SK-N-SH treated with all-trans-retinoic acid at 6 μM for 48 hours (cell line): Measurements from ENCODE around the gene RAE1.

Experiments
- ATAC-seq: fragments of 200-7000 bp; cut with Tn5 transposase; 3 replicates; pipeline ENCODE4 v1.9.1; 2020; ENCODE audit warnings: mild to moderate bottlenecking, moderate library complexity
- ARNTL ChIP-seq: fragments of 450-650 bp; formaldehyde crosslinking; IDR thresholded peaks from 2 replicates; pipeline ENCODE4 v1.5.0; 2020; ENCODE audit warnings: low read depth, mild to moderate bottlenecking, moderate library complexity, borderline replicate concordance
- BACH2 ChIP-seq: fragments of 250-450 bp; sonication (Bioruptor Pico); IDR thresholded peaks from 2 replicates; pipeline ENCODE4 v1.9.0; 2021; ENCODE audit warnings: mild to moderate bottlenecking, borderline replicate concordance
- CSDC2 ChIP-seq: fragments of 250-450 bp; sonication (Bioruptor Pico); IDR thresholded peaks from 2 replicates; pipeline ENCODE4 v1.5.0; 2020; ENCODE audit warnings: mild to moderate bottlenecking, moderate library complexity
- CSRNP3 ChIP-seq: fragments of 250-450 bp; sonication (Bioruptor Pico); IDR thresholded peaks from 2 replicates; pipeline ENCODE4 v1.5.1; 2021; ENCODE audit warnings: mild to moderate bottlenecking, moderate library complexity
- ISL1 ChIP-seq: fragments of 250-450 bp; sonication (Bioruptor Pico); IDR thresholded peaks from 2 replicates; pipeline ENCODE4 v2.1.2; 2022; ENCODE audit warnings: mild to moderate bottlenecking, moderate library complexity
- OSR1 ChIP-seq: fragments of 250-450 bp; sonication (Bioruptor Pico); IDR thresholded peaks from 2 replicates; pipeline ENCODE4 v1.8.0; 2022; ENCODE audit warnings: moderate library complexity, mild to moderate bottlenecking, inconsistent platforms
- PATZ1 ChIP-seq: fragments of 250-450 bp; sonication (Bioruptor Pico); IDR thresholded peaks from 2 replicates; pipeline ENCODE4 v1.8.0; 2020; ENCODE audit warnings: mild to moderate bottlenecking, moderate library complexity, borderline replicate concordance
- PPARA ChIP-seq: fragments of 250-450 bp; sonication (Bioruptor Pico); IDR thresholded peaks from 2 replicates; pipeline ENCODE4 v1.5.0; 2020; ENCODE audit warnings: mild to moderate bottlenecking, borderline replicate concordance
- SNAI2 ChIP-seq: fragments of 250-450 bp; sonication (Bioruptor Pico); IDR thresholded peaks from 2 replicates; pipeline ENCODE4 v1.5.0; 2020; ENCODE audit warnings: mild to moderate bottlenecking, moderate library complexity
- TOX ChIP-seq: fragments of 250-450 bp; sonication (Bioruptor Pico); IDR thresholded peaks from 2 replicates; pipeline ENCODE4 v1.8.0; 2021; ENCODE audit warnings: mild to moderate bottlenecking, moderate library complexity, borderline replicate concordance
- ZFP30 ChIP-seq: fragments of 450-650 bp; formaldehyde crosslinking; IDR thresholded peaks from 2 replicates; pipeline ENCODE4 v1.5.0; 2022; ENCODE audit warnings: mild to moderate bottlenecking, moderate library complexity
- ZNF565 ChIP-seq: fragments of 450-650 bp; formaldehyde crosslinking; conservative IDR thresholded peaks from 2 replicates; pipeline ENCODE4 v1.5.0; 2020; ENCODE audit warnings: low read depth, mild to moderate bottlenecking, moderate library complexity
- ZNF70 ChIP-seq: fragments of 450-650 bp; formaldehyde crosslinking; IDR thresholded peaks from 2 replicates; pipeline ENCODE4 v1.5.0; 2020; ENCODE audit warnings: mild to moderate bottlenecking, moderate library complexity
- ZNF8 ChIP-seq: fragments of 450-650 bp; formaldehyde crosslinking; IDR thresholded peaks from 2 replicates; pipeline ENCODE4 v1.5.0; 2020; ENCODE audit warnings: mild to moderate bottlenecking, moderate library complexity
- TF ChIP-seq, protein P1 (sequence below): fragments of 250-450 bp; sonication (Bioruptor Pico); IDR thresholded peaks from 2 replicates; pipeline ENCODE4 v1.5.0; 2020; ENCODE audit warnings: mild to moderate bottlenecking, moderate library complexity
- TF ChIP-seq, protein P2 (sequence below): fragments of 250-450 bp; sonication (Bioruptor Pico); IDR thresholded peaks from 2 replicates; pipeline ENCODE4 v1.8.0; 2021; ENCODE audit warnings: low read depth, mild to moderate bottlenecking, moderate library complexity, borderline replicate concordance

The RAE1 gene

GRCh38 chr20:57316795-57317201 is 34.3 kb upstream of the RAE1 start:
- no peak for TF ChIP-seq ZNF8 (CRISPR knock-in tag)
- TF ChIP-seq ARNTL = no peak
- TF ChIP-seq PATZ1 = no peak
- TF ChIP-seq, protein P1, sequence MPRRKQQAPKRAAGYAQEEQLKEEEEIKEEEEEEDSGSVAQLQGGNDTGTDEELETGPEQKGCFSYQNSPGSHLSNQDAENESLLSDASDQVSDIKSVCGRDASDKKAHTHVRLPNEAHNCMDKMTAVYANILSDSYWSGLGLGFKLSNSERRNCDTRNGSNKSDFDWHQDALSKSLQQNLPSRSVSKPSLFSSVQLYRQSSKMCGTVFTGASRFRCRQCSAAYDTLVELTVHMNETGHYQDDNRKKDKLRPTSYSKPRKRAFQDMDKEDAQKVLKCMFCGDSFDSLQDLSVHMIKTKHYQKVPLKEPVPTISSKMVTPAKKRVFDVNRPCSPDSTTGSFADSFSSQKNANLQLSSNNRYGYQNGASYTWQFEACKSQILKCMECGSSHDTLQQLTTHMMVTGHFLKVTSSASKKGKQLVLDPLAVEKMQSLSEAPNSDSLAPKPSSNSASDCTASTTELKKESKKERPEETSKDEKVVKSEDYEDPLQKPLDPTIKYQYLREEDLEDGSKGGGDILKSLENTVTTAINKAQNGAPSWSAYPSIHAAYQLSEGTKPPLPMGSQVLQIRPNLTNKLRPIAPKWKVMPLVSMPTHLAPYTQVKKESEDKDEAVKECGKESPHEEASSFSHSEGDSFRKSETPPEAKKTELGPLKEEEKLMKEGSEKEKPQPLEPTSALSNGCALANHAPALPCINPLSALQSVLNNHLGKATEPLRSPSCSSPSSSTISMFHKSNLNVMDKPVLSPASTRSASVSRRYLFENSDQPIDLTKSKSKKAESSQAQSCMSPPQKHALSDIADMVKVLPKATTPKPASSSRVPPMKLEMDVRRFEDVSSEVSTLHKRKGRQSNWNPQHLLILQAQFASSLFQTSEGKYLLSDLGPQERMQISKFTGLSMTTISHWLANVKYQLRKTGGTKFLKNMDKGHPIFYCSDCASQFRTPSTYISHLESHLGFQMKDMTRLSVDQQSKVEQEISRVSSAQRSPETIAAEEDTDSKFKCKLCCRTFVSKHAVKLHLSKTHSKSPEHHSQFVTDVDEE (CRISPR knock-in tag) = no peak
- no peak for TF ChIP-seq ZNF565
- TF ChIP-seq CSRNP3 (CRISPR knock-in tag) = no peak
- no peak for TF ChIP-seq TOX
- no peak for TF ChIP-seq PPARA (CRISPR knock-in tag)
- TF ChIP-seq OSR1 (CRISPR knock-in tag) = no peak
- no peak for TF ChIP-seq ZNF70 (CRISPR knock-in tag)
- no peak for TF ChIP-seq ISL1 (CRISPR knock-in tag)
- TF ChIP-seq, protein P2, sequence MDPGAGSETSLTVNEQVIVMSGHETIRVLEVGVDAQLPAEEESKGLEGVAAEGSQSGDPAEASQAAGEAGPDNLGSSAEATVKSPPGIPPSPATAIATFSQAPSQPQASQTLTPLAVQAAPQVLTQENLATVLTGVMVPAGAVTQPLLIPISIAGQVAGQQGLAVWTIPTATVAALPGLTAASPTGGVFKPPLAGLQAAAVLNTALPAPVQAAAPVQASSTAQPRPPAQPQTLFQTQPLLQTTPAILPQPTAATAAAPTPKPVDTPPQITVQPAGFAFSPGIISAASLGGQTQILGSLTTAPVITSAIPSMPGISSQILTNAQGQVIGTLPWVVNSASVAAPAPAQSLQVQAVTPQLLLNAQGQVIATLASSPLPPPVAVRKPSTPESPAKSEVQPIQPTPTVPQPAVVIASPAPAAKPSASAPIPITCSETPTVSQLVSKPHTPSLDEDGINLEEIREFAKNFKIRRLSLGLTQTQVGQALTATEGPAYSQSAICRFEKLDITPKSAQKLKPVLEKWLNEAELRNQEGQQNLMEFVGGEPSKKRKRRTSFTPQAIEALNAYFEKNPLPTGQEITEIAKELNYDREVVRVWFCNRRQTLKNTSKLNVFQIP (CRISPR knock-in tag) = no peak
- no peak for TF ChIP-seq SNAI2 (CRISPR knock-in tag)
- no peak for ATAC-seq

DNA sequence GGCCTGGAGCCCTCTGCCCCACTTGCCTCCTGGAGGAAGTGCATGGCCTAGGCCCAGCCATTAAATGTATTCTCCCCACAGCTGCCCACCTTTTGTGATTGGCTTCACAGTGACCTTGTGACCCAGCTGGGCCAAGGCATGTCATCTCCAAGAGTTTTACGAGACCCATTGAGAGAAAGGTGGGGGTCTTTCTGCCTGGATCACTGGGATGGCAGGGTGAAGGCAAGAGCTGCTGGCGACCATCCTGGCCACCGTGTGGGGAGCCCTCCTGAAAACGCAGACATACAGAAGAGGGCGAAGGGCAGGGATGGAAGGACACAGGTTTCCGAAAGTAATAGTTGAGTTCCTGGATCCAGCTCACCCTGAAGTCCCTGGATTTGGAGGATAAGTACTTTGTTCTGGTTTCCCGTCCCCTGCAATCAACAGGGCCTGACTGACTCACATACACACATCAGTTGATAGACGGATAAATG is 33.7 kb upstream of the RAE1 start:
- TF ChIP-seq ZNF565 (no peak), CSDC2 (CRISPR knock-in tag) (no peak)
- TF ChIP-seq, all 23 proteins: peak for 0
- ATAC-seq = no peak

DNA sequence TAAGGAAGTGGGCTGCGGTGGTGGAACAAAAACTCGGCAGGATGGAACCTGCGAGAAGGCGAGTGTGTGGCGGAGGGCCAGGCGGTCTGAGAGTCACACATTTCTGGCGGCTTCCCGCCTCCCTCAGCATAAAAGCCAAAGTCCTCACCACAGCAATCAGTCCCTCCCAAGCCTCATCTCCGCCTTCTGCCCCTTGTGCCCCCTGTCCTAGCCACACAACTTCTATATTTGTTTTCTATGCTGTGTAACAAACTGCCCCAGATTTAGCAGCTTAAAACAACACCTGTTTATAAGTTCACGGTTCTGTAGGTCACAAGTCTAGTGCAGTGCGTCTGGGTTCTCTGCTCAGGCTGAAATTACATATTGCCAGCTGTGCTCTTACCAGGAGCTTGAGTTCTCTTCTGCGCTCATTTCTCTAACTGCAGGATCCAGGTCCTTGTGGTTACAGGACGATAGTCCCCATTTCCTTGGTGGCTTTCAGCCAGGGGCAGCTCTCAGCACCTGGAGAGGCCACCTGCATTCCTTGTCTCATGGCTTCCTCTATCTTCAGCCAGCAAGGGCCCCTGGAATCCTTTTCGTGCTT is 33.2 kb upstream of the RAE1 start:
- no peak for ATAC-seq

GRCh38 chr20:57319584-57319983 is 31.5 kb upstream of the RAE1 start:
- TF ChIP-seq ZNF565 (no peak), ZNF8 (CRISPR knock-in tag) (no peak)
- no peak for ATAC-seq

More for the DNA sequence above, 33.2 kb upstream of the RAE1 start:
- TF ChIP-seq CSDC2 (CRISPR knock-in tag) (no peak), ZNF70 (CRISPR knock-in tag) (no peak), ARNTL (no peak)

GRCh38 chr20:57320358-57320757 is 30.7 kb upstream of the RAE1 start:
- TF ChIP-seq PATZ1 (no peak), ZNF70 (CRISPR knock-in tag) (no peak), SNAI2 (CRISPR knock-in tag) (no peak), TOX (no peak), ZFP30 (CRISPR knock-in tag) (no peak), BACH2 (CRISPR knock-in tag) (no peak)
- TF ChIP-seq, all 23 proteins: peak for 0
- ATAC-seq = no peak
